A549 (cell line): ENCODE data around the gene MFF. TPM values are rescaled to one million over a fixed set of nuclear protein-coding genes. Genes with fewer than 3 reads are reported as not detected.

Source experiments
- ATAC-seq, 2 experiments: fragments of 200-7000 bp in 1 of 2; fragments of >200 bp in 1 of 2; cut with Nextera tagmentation in 1 of 2; cut with Tn5 transposase in 1 of 2; 3 replicates each; pipeline versions ENCODE4 v1.8.0 to v1.9.1; 2018 to 2020; ENCODE audit warnings: mild to moderate bottlenecking in 1 of 2, moderate library complexity in 1 of 2
- CTCF ChIA-PET: fragments of 300-600 bp; sonication (Branson Sonifier 250); formaldehyde crosslinking; extraction: SDS; loops from one replicate; lab custom pipeline; 2021; ENCODE audit warnings: antibody characterized with exemption, inconsistent platforms; lab: Yijun Ruan, JAX
- POLR2A ChIA-PET: fragments of 350-600 bp; formaldehyde crosslinking; extraction: SDS; loops from one replicate; lab custom pipeline; 2021; ENCODE audit warnings: antibody characterized with exemption, inconsistent platforms; lab: Yijun Ruan, JAX
- DNase-seq, 2 experiments: peaks; one replicate each; pipeline versions ENCODE4 v3.0.0 to v3.0.0-alpha.2; 2011 to 2016; ENCODE audit warnings: low read depth in 1 of 2, low spot score in 1 of 2
- FAIRE-seq: peaks from 2 replicates; lab custom pipeline; 2011; peaks lifted over from hg19 to GRCh38; lab: Jason Lieb, UNC
- H3K27ac ChIP-seq, 2 experiments: fragments of >200 bp; sonication (Bioruptor Twin); formaldehyde crosslinking; 3 replicates each; pipeline ENCODE4 v1.5.1; 2016 to 2017
- H3K4me1 ChIP-seq: fragments of >200 bp; sonication (Bioruptor Twin); formaldehyde crosslinking; 3 replicates; pipeline ENCODE4 v1.6.1; 2016
- H3K4me2 ChIP-seq: fragments of >200 bp; sonication (Bioruptor Twin); formaldehyde crosslinking; 3 replicates; pipeline ENCODE4 v1.6.1; 2016
- H3K4me3 ChIP-seq: fragments of >200 bp; sonication (Bioruptor Twin); formaldehyde crosslinking; 3 replicates; pipeline ENCODE4 v1.5.1; 2016
- H3K9me3 ChIP-seq: fragments of >200 bp; sonication (Bioruptor Twin); formaldehyde crosslinking; 3 replicates; pipeline ENCODE4 v1.6.1; 2016
- CBX2 ChIP-seq: fragments of 200-600 bp; sonication (generic); IDR thresholded peaks from 2 replicates; pipeline ENCODE4 v1.6.1; 2016; ENCODE audit warnings: low read depth, mild to moderate bottlenecking, borderline replicate concordance
- CBX8 ChIP-seq: fragments of 200-600 bp; sonication (generic); IDR thresholded peaks from 2 replicates; pipeline ENCODE4 v1.6.1; 2016
- CHD2 ChIP-seq: fragments of 150-350 bp; IDR thresholded peaks from 2 replicates; pipeline ENCODE4 v1.6.1; 2014; ENCODE audit warnings: low read length; ENCODE audit not compliant: partially characterized antibody
- CTCF ChIP-seq: fragments of >200 bp; sonication (Bioruptor Twin); formaldehyde crosslinking; IDR thresholded peaks from 3 replicates; pipeline ENCODE4 v1.5.1; 2016
- EHF ChIP-seq: fragments of 250-450 bp; sonication (Bioruptor Pico); IDR thresholded peaks from 2 replicates; pipeline ENCODE4 v1.5.0; 2020; ENCODE audit warnings: mild to moderate bottlenecking
- EHMT2 ChIP-seq: fragments of 200-600 bp; sonication (generic); IDR thresholded peaks from 2 replicates; pipeline ENCODE4 v1.6.1; 2016; ENCODE audit warnings: antibody characterized with exemption, low read depth, mild to moderate bottlenecking, moderate library complexity
- ESRRA ChIP-seq: fragments of 150-350 bp; IDR thresholded peaks from 2 replicates; pipeline ENCODE4 v1.6.1; 2014; ENCODE audit warnings: mild to moderate bottlenecking, low read length, borderline replicate concordance
- FOSB ChIP-seq: fragments of 250-450 bp; sonication (Bioruptor Pico); IDR thresholded peaks from 2 replicates; pipeline ENCODE4 v1.5.0; 2020; ENCODE audit warnings: mild to moderate bottlenecking, moderate library complexity
- FOSL2 ChIP-seq, 2 experiments: fragments of 450-650 bp in 1 of 2; fragments of >200 bp in 1 of 2; sonication (Bioruptor Twin) in 1 of 2; formaldehyde crosslinking; IDR thresholded peaks; 2 replicates each; pipeline versions ENCODE4 v1.5.0 to v1.6.1; 2016 to 2020; ENCODE audit warnings: mild to moderate bottlenecking in 1 of 2, moderate library complexity in 1 of 2
- FOXS1 ChIP-seq: fragments of 250-450 bp; sonication (Bioruptor Pico); IDR thresholded peaks from 2 replicates; pipeline ENCODE4 v1.5.0; 2020; ENCODE audit warnings: mild to moderate bottlenecking, moderate library complexity
- HMGXB4 ChIP-seq: fragments of 250-450 bp; sonication (Bioruptor Pico); IDR thresholded peaks from 2 replicates; pipeline ENCODE4 v1.5.0; 2021; ENCODE audit warnings: mild to moderate bottlenecking, moderate library complexity, borderline replicate concordance
- HOXA7 ChIP-seq: fragments of 250-450 bp; sonication (Bioruptor Pico); IDR thresholded peaks from 2 replicates; pipeline ENCODE4 v1.5.0; 2020; ENCODE audit warnings: mild to moderate bottlenecking, moderate library complexity
- HOXB13 ChIP-seq: fragments of 250-450 bp; sonication (Bioruptor Pico); IDR thresholded peaks from 2 replicates; pipeline ENCODE4 v1.5.0; 2020; ENCODE audit warnings: low read depth, mild to moderate bottlenecking, moderate library complexity
- HOXB5 ChIP-seq: fragments of 250-450 bp; sonication (Bioruptor Pico); IDR thresholded peaks from 2 replicates; pipeline ENCODE4 v1.5.0; 2020; ENCODE audit warnings: mild to moderate bottlenecking, moderate library complexity
- JUN ChIP-seq, 2 experiments: fragments of >200 bp; sonication (Bioruptor Twin); formaldehyde crosslinking; IDR thresholded peaks; 2 replicates in 1 of 2; 3 replicates in 1 of 2; pipeline ENCODE4 v1.6.1; 2016 to 2017
- MAFK ChIP-seq: fragments of 450-650 bp; IDR thresholded peaks from 2 replicates; pipeline ENCODE4 v1.6.1; 2014; ENCODE audit not compliant: partially characterized antibody
- MAX ChIP-seq: IDR thresholded peaks from 2 replicates; pipeline ENCODE4 v1.6.1; 2012
- MAZ ChIP-seq: fragments of 150-350 bp; IDR thresholded peaks from 2 replicates; pipeline ENCODE4 v1.6.1; 2014; ENCODE audit warnings: antibody characterized with exemption, low read depth, low read length, borderline replicate concordance
- MYC ChIP-seq: IDR thresholded peaks from 2 replicates; pipeline ENCODE4 v1.6.1; 2012; ENCODE audit warnings: mild to moderate bottlenecking, inconsistent platforms, low read length, improper control_type of control experiment, borderline replicate concordance
- NFE2L2 ChIP-seq: fragments of 150-350 bp; conservative IDR thresholded peaks from 2 replicates; pipeline ENCODE4 v1.6.1; 2014; ENCODE audit warnings: low read length
- NPAS2 ChIP-seq: fragments of 250-450 bp; sonication (Bioruptor Pico); IDR thresholded peaks from 2 replicates; pipeline ENCODE4 v1.8.0; 2022; ENCODE audit warnings: mild to moderate bottlenecking, moderate library complexity, borderline replicate concordance
- NR3C1 ChIP-seq: fragments of >200 bp; sonication (Bioruptor Twin); formaldehyde crosslinking; IDR thresholded peaks from 3 replicates; pipeline ENCODE4 v1.6.1; 2017
- PBX3 ChIP-seq: IDR thresholded peaks from 2 replicates; pipeline ENCODE4 v1.6.1; 2012
- PHF8 ChIP-seq: fragments of 200-600 bp; sonication (generic); IDR thresholded peaks from 2 replicates; pipeline ENCODE4 v1.6.1; 2016; ENCODE audit warnings: low read depth, mild to moderate bottlenecking, antibody characterized with exemption, moderate library complexity, borderline replicate concordance
- POLR2AphosphoS2 ChIP-seq: conservative IDR thresholded peaks from 2 replicates; pipeline ENCODE4 v1.6.1; 2012; ENCODE audit warnings: low read length, improper control_type of control experiment, inconsistent platforms
- RARB ChIP-seq: fragments of 250-450 bp; sonication (Bioruptor Pico); IDR thresholded peaks from 2 replicates; pipeline ENCODE4 v1.8.0; 2021; ENCODE audit warnings: mild to moderate bottlenecking, moderate library complexity
- RCOR1 ChIP-seq: fragments of 150-350 bp; IDR thresholded peaks from 2 replicates; pipeline ENCODE4 v1.6.1; 2014; ENCODE audit warnings: antibody characterized with exemption, low read length, low read depth
- SMC3 ChIP-seq: fragments of >200 bp; sonication (Bioruptor Twin); formaldehyde crosslinking; IDR thresholded peaks from 3 replicates; pipeline ENCODE4 v1.6.1; 2018; ENCODE audit warnings: inconsistent platforms
- TFCP2L1 ChIP-seq: fragments of 250-450 bp; sonication (Bioruptor Pico); IDR thresholded peaks from 2 replicates; pipeline ENCODE4 v1.5.0; 2021; ENCODE audit warnings: mild to moderate bottlenecking
- TP53 ChIP-seq: fragments of 250-450 bp; sonication (Bioruptor Pico); IDR thresholded peaks from 2 replicates; pipeline ENCODE4 v1.5.0; 2021; ENCODE audit warnings: mild to moderate bottlenecking, moderate library complexity
- ZNF302 ChIP-seq: fragments of 250-450 bp; sonication (Bioruptor Pico); IDR thresholded peaks from 2 replicates; pipeline ENCODE4 v1.9.0; 2021; ENCODE audit warnings: inconsistent platforms, mild to moderate bottlenecking, moderate library complexity
- WGBS: methylation state at CpG from one replicate; pipeline ENCODE4 v1.1.6; 2017; ENCODE audit errors: missing lambda C conversion rate; 5-methylcytosine and 5-hydroxymethylcytosine counted together
- polyA plus RNA-seq, 4 experiments: library from polyadenylated mRNA; depleted of rRNA in 3 of 4; stranded (reverse); fragments of >200 nt; fragmentation: RNase III in 1 of 4; extraction: RNeasy Plus Mini Kit Qiagen cat#74134 plus additional on column Dnase treatment in 1 of 4; gene quantifications; 2 replicates in 3 of 4; 3 replicates in 1 of 4; pipeline ENCODE4 v1.2.3, GENCODE V29; 2011 to 2017
- TF ChIP-seq, protein P1 (sequence below): fragments of >200 bp; sonication (Bioruptor Twin); formaldehyde crosslinking; IDR thresholded peaks from 2 replicates; pipeline ENCODE4 v1.6.1; 2016
- TF ChIP-seq, protein P2 (sequence below): fragments of 200-600 bp; sonication (generic); IDR thresholded peaks from 2 replicates; pipeline ENCODE4 v1.6.1; 2016; ENCODE audit warnings: antibody characterized with exemption, mild to moderate bottlenecking, moderate library complexity

MFF gene
- polyA plus RNA-seq, 2 of the 4 experiments (the other 2 are of a cell fraction), result 135 to 252 TPM

DNA sequence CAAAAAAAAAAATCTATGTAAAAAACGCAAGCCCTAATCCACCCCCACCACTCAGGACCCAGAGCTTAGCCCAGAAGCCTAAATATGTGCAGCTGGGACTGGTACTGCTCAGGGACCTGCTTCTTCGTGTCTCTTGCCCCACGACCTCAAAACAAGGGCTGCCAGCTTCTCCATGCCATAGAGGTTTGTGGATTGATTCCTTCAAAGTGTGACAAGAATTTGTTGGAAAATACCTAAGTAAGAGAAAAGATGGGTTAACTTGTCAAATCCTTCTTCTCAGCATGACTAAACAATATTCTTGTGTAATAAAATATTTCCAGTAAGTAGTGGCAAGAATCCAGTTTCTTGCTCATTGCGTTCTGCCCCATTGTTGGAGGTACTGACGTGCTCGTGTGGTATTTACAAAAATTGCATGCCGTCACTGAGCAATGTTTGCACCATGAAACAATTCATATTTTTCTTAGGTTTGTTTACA lies 63.5 kb downstream of the MFF start:
- peak; percentile 94 for FAIRE-seq
- peak; percentile 90 to 95 for ATAC-seq
- under 1% methylated on average over 7 of the region's 7 CpGs for WGBS
- Histone ChIP-seq H3K4me1 (peaks cover 71% of the 10 kb centered on the region), H3K4me2 (peak overlapping the region; percentile 64), H3K4me3 (no peak overlapping the region), H3K9me3 (0 out of 3 replicates have a peak, but pooled peaks cover 7% of the 10 kb centered on the region), H3K27ac (peak overlapping the region; percentile 98 to 99)
- peak; percentile 63 to 99 for DNase-seq
- CTCF ChIA-PET, result interaction anchor here (0.6 to 1.9 kb wide), 4 partner anchors 10 to 17 kb away, joined by 4 to 9 read pairs (median 4); partner anchors contain the start of gene TM4SF20
- POLR2A ChIA-PET, result interaction anchor here (0.7 to 1.2 kb wide), 3 partner anchors 10 to 87 kb away, joined by 3 to 6 read pairs (median 3); partner anchors contain the start of gene TM4SF20
- TF ChIP-seq CBX2 (no peak), SMC3 (peak; percentile 56), NPAS2 (CRISPR knock-in tag) (no peak), TP53 (no peak), HMGXB4 (CRISPR knock-in tag) (no peak; the same call in 1 of the 2 replicates), NFE2L2 (peak; percentile 96), MYC (no peak), MAZ (no peak), TFCP2L1 (no peak), JUN (IDR thresholded peaks at IDR 0.05) (peak; percentile 100), PBX3 (peak; percentile 85), NR3C1 (no peak), FOXS1 (peak; percentile 79; the same call in 1 of the 2 replicates), POLR2AphosphoS2 (no peak), HOXA7 (CRISPR knock-in tag) (peak; percentile 82; the same call in 1 of the 2 replicates), HOXB13 (peak; percentile 77; the same call in 1 of the 2 replicates), HOXB5 (CRISPR knock-in tag) (peak; percentile 88), EHMT2 (no peak), RARB (CRISPR knock-in tag) (peak; percentile 89), CBX8 (no peak), CTCF (no peak), ESRRA (no peak), PHF8 (no peak), MAX (peak; percentile 89), FOSB (CRISPR knock-in tag) (no peak), ZNF302 (CRISPR knock-in tag) (no peak), EHF (CRISPR knock-in tag) (no peak), RCOR1 (no peak), CHD2 (no peak), FOSL2 (IDR thresholded peaks at IDR 0.05) (peak; percentile 86), FOSL2 (CRISPR knock-in tag; IDR thresholded peaks at IDR 0.05) (peak; percentile 98), MAFK (peak; percentile 98)
- TF ChIP-seq, protein P1, sequence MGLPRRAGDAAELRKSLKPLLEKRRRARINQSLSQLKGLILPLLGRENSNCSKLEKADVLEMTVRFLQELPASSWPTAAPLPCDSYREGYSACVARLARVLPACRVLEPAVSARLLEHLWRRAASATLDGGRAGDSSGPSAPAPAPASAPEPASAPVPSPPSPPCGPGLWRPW, result peak; percentile 95
- TF ChIP-seq, protein P2, sequence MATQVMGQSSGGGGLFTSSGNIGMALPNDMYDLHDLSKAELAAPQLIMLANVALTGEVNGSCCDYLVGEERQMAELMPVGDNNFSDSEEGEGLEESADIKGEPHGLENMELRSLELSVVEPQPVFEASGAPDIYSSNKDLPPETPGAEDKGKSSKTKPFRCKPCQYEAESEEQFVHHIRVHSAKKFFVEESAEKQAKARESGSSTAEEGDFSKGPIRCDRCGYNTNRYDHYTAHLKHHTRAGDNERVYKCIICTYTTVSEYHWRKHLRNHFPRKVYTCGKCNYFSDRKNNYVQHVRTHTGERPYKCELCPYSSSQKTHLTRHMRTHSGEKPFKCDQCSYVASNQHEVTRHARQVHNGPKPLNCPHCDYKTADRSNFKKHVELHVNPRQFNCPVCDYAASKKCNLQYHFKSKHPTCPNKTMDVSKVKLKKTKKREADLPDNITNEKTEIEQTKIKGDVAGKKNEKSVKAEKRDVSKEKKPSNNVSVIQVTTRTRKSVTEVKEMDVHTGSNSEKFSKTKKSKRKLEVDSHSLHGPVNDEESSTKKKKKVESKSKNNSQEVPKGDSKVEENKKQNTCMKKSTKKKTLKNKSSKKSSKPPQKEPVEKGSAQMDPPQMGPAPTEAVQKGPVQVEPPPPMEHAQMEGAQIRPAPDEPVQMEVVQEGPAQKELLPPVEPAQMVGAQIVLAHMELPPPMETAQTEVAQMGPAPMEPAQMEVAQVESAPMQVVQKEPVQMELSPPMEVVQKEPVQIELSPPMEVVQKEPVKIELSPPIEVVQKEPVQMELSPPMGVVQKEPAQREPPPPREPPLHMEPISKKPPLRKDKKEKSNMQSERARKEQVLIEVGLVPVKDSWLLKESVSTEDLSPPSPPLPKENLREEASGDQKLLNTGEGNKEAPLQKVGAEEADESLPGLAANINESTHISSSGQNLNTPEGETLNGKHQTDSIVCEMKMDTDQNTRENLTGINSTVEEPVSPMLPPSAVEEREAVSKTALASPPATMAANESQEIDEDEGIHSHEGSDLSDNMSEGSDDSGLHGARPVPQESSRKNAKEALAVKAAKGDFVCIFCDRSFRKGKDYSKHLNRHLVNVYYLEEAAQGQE, result no peak
